ENCODE results near the gene FAM184B. TPM values are rescaled to one million over a fixed set of nuclear protein-coding genes. Genes with fewer than 3 reads are reported as not detected.

The FAM184B gene
- polyA plus RNA-seq, 3 donors, result not detected

DNA sequence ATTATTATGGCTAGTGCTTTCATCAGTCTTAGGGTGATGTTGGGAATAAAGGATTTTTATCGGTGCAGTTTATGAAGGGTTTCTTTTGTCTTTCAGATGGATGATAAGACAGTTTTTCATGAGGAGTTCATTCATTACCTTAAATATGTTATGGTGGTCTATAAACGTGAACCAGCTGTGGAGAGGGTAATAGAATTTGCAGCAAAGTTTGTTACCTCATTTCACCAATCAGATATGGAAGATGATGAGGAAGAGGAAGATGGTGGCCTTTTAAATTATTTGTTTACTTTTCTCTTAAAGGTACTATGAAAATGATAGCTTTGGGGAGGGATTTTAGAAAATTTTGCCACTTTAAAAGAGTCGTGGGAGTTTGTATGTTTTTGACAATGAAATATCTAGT is 30.7 kb upstream of the FAM184B start:
- WGBS (ENCODE audit: insufficient coverage), result 20% methylated on average over 1 of the region's 3 CpGs
- Mint-ChIP-seq H3K4me3 (no peak overlapping the region), H3K9me3 (no peaks in the 10 kb centered on the region), H3K4me1 (peaks cover 50% of the 10 kb centered on the region), H3K27me3 (ENCODE audit: low read depth in 3 of 3) (no peaks in the 10 kb centered on the region), H3K36me3 (peaks cover 9 to 18% of the 10 kb centered on the region in 2 donors), H3K27ac (peak overlapping the region in 3 of 7 donors; percentile 1 to 54 (median 8))
- peaks cover 0 to 17% of the 10 kb centered on the region in 2 donors for H3K36me3 ChIP-seq (replicated peaks in 1 of 2; ENCODE audit: control insufficient read depth in 1 of 2, insufficient read depth in 2 of 2, low read length in 2 of 2)
- no peaks in the 10 kb centered on the region for H3K9me3 ChIP-seq (replicated peaks in 1 of 2; ENCODE audit: control insufficient read depth in 1 of 2, insufficient read depth in 1 of 2, low read length in 2 of 2)
- peaks cover 8% of the 10 kb centered on the region for H4K20me1 ChIP-seq (ENCODE audit: insufficient read depth, low read length)
- H3K9ac ChIP-seq (ENCODE audit: insufficient read depth, low read length, poor library complexity, severe bottlenecking), result no peak overlapping the region
- peaks cover 94% of the 10 kb centered on the region for H3K79me2 ChIP-seq (ENCODE audit: insufficient read depth, low read length)
- H3K27me3 ChIP-seq (ENCODE audit: control insufficient read depth in 2 of 2, insufficient read depth in 2 of 2, low read length in 2 of 2), result no peaks in the 10 kb centered on the region
- H3K4me3 ChIP-seq (replicated peaks in 1 of 3; ENCODE audit: low read depth in 2 of 3, low read length in 3 of 3), result peak overlapping the region in 1 of 3 experiments; percentile 83
- H3K4me2 ChIP-seq (replicated peaks; ENCODE audit: extremely low read depth, low read length, poor library complexity, severe bottlenecking), result peak overlapping the region; percentile 85
- H3K4me1 ChIP-seq (ENCODE audit: control insufficient read depth in 1 of 2, insufficient read depth in 2 of 2, low read length in 2 of 2), result peaks cover 33 to 68% of the 10 kb centered on the region in 2 donors
- TF ChIP-seq, protein P1, sequence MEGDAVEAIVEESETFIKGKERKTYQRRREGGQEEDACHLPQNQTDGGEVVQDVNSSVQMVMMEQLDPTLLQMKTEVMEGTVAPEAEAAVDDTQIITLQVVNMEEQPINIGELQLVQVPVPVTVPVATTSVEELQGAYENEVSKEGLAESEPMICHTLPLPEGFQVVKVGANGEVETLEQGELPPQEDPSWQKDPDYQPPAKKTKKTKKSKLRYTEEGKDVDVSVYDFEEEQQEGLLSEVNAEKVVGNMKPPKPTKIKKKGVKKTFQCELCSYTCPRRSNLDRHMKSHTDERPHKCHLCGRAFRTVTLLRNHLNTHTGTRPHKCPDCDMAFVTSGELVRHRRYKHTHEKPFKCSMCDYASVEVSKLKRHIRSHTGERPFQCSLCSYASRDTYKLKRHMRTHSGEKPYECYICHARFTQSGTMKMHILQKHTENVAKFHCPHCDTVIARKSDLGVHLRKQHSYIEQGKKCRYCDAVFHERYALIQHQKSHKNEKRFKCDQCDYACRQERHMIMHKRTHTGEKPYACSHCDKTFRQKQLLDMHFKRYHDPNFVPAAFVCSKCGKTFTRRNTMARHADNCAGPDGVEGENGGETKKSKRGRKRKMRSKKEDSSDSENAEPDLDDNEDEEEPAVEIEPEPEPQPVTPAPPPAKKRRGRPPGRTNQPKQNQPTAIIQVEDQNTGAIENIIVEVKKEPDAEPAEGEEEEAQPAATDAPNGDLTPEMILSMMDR (IDR thresholded peaks at IDR 0.05), result no peak
- H3K27ac ChIP-seq (ENCODE audit: low read depth in 1 of 2, low read length in 2 of 2), result peak overlapping the region in 1 of 2 donors; percentile 28
- H2AFZ ChIP-seq (ENCODE audit: insufficient read depth, low read depth, low read length, poor library complexity, severe bottlenecking), result peak overlapping the region; percentile 46
- DNase-seq, result no peak
- intact Hi-C loops (cut with micrococcal nuclease), result loop anchor here (5.0 to 10.0 kb wide), 4 partner anchors 197 to 237 kb away; partner anchors contain the start of genes LAP3 (in 2 of the 2), LCORL (in 2 of the 2) and MED28 (in 1 of the 2)

DNA sequence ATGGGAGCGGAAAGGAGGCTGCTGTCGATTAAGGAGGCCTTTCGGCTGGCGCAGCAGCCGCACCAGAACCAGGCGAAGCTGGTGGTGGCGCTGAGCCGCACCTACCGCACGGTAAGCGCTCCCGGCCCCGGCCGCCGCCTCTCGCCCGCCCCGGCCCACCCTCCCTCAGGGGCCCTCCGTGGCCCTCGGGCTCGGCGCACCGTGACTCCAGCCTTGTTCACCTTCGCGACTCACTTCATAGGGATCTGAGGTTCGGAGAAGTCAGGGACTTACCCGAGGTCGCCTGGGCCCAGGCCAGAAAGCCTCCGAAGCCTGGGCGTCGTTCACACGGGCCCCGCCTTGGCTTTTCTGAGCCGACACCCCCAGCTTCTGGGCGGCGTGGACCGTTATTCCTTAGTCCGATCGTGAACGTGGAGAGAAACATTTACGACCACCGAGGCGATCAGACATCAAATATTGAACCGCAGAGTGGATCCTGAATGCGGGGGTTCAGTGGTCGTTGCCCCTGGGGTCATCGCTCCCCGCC is 29.7 kb upstream of the FAM184B start:
- WGBS (ENCODE audit: insufficient coverage), result 0% methylated on average over 40 of the region's 48 CpGs
- DNase-seq, result no peak
- Histone ChIP-seq H3K4me1 (ENCODE audit: control insufficient read depth in 1 of 2, insufficient read depth in 2 of 2, low read length in 2 of 2) (peaks cover 33 to 68% of the 10 kb centered on the region in 2 donors), H3K36me3 (replicated peaks in 1 of 2; ENCODE audit: control insufficient read depth in 1 of 2, insufficient read depth in 2 of 2, low read length in 2 of 2) (peaks cover 0 to 12% of the 10 kb centered on the region in 2 donors), H3K4me3 (replicated peaks in 1 of 3; ENCODE audit: low read depth in 2 of 3, low read length in 3 of 3) (peak overlapping the region; percentile 77 to 83 (median 83)), H3K79me2 (ENCODE audit: insufficient read depth, low read length) (peaks cover 95% of the 10 kb centered on the region), H2AFZ (ENCODE audit: insufficient read depth, low read depth, low read length, poor library complexity, severe bottlenecking) (peak overlapping the region; percentile 83), H4K20me1 (ENCODE audit: insufficient read depth, low read length) (peaks cover 13% of the 10 kb centered on the region), H3K9ac (ENCODE audit: insufficient read depth, low read length, poor library complexity, severe bottlenecking) (peak overlapping the region; percentile 51), H3K4me2 (replicated peaks; ENCODE audit: extremely low read depth, low read length, poor library complexity, severe bottlenecking) (peak overlapping the region; percentile 85), H3K9me3 (replicated peaks in 1 of 2; ENCODE audit: control insufficient read depth in 1 of 2, insufficient read depth in 1 of 2, low read length in 2 of 2) (no peaks in the 10 kb centered on the region), H3K27ac (ENCODE audit: low read depth in 1 of 2, low read length in 2 of 2) (peak overlapping the region in 1 of 2 donors; percentile 39), H3K27me3 (ENCODE audit: control insufficient read depth in 2 of 2, insufficient read depth in 2 of 2, low read length in 2 of 2) (no peaks in the 10 kb centered on the region)
- intact Hi-C loops (cut with micrococcal nuclease), result loop anchor here (5.0 to 10.0 kb wide), 4 partner anchors 196 to 236 kb away; partner anchors contain the start of genes LAP3 (in 2 of the 2), LCORL (in 2 of the 2) and MED28 (in 1 of the 2)
- H3K27me3 Mint-ChIP-seq (ENCODE audit: low read depth in 3 of 3), result no peaks in the 10 kb centered on the region
- peaks cover 6 to 14% of the 10 kb centered on the region in 2 donors for H3K36me3 Mint-ChIP-seq
- peak overlapping the region in 6 of 7 donors; percentile 1 to 99 (median 87) for H3K27ac Mint-ChIP-seq
- peak overlapping the region; percentile 98 to 99 for H3K4me3 Mint-ChIP-seq
- H3K9me3 Mint-ChIP-seq, result no peaks in the 10 kb centered on the region
- peaks cover 54% of the 10 kb centered on the region for H3K4me1 Mint-ChIP-seq
- TF ChIP-seq, protein P1 (IDR thresholded peaks at IDR 0.05), result no peak

Data from CD14-positive monocyte (primary cell).